NCI-H748 (cell line): ENCODE data around the gene AQP2.
"Not testable (repeated sequence)": the region's sequence is repeated elsewhere in the genome, so short reads cannot be mapped to it uniquely, and the experiment has no call there.

ENCODE experiments used
- DNase-seq: peaks from one replicate; lab custom pipeline; 2025; ENCODE audit not compliant: unreplicated experiment; lab: John Stamatoyannopoulos, UW

The AQP2 gene

GRCh38 chr12:49984476-49985359 lies 34.2 kb downstream of the AQP2 start:
- no peak for DNase-seq

- DNase-seq, result no peak
Measured at GRCh38 chr12:49985981-49986380, 35.4 kb downstream of the AQP2 start.

GRCh38 chr12:49986476-49986875 lies 35.9 kb downstream of the AQP2 start:
- not testable (repeated sequence) for DNase-seq

- DNase-seq, result no peak
Measured at GRCh38 chr12:49987625-49988303, 37.2 kb downstream of the AQP2 start.

- not testable (repeated sequence) for DNase-seq
Measured at GRCh38 chr12:49989400-49989799, 38.9 kb downstream of the AQP2 start.

GRCh38 chr12:49990273-49990672 lies 39.7 kb downstream of the AQP2 start:
- no peak for DNase-seq

- DNase-seq, result no peak
Measured at GRCh38 chr12:49998453-49998852, 47.9 kb downstream of the AQP2 start.

GRCh38 chr12:50003595-50003994 lies 53.1 kb downstream of the AQP2 start:
- no peak for DNase-seq

- DNase-seq, result no peak
Measured at GRCh38 chr12:50004696-50005095, 54.2 kb downstream of the AQP2 start.

GRCh38 chr12:50005175-50005574 lies 54.6 kb downstream of the AQP2 start:
- no peak for DNase-seq

GRCh38 chr12:50006280-50006679 lies 55.7 kb downstream of the AQP2 start:
- no peak for DNase-seq

GRCh38 chr12:50006754-50007442 lies 56.4 kb downstream of the AQP2 start:
- DNase-seq, result no peak
